ENCODE results near the gene COLGALT1. TPM values are rescaled to one million over a fixed set of nuclear protein-coding genes. Genes with fewer than 3 reads are reported as not detected.

Gene COLGALT1
- total RNA-seq, 4 donors from 2014 or later = 58.2 to 118 (median 94.5) TPM

DNA sequence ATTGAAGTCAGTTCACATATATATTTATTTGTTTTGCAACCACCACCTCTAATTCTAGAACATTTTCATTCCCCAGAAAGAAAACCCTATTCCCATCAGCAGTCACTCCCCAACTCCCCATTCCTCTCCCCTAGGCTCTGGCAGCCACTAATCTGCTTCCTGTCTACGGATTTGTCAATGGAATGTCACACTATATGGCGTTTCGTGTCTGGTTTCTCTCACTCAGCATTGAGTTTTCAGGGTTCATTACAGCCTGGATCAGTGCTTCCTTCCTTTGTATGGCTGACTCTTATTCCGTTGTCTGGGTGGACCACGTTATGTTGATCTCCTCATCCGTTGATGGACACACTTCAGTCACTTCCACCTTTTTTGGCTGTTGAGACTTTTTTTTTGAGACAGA is 9.3 kb downstream of the COLGALT1 start:
- TF ChIP-seq, protein P1, sequence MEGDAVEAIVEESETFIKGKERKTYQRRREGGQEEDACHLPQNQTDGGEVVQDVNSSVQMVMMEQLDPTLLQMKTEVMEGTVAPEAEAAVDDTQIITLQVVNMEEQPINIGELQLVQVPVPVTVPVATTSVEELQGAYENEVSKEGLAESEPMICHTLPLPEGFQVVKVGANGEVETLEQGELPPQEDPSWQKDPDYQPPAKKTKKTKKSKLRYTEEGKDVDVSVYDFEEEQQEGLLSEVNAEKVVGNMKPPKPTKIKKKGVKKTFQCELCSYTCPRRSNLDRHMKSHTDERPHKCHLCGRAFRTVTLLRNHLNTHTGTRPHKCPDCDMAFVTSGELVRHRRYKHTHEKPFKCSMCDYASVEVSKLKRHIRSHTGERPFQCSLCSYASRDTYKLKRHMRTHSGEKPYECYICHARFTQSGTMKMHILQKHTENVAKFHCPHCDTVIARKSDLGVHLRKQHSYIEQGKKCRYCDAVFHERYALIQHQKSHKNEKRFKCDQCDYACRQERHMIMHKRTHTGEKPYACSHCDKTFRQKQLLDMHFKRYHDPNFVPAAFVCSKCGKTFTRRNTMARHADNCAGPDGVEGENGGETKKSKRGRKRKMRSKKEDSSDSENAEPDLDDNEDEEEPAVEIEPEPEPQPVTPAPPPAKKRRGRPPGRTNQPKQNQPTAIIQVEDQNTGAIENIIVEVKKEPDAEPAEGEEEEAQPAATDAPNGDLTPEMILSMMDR (IDR thresholded peaks at IDR 0.05; ENCODE audit: low read depth) = no peak

DNA sequence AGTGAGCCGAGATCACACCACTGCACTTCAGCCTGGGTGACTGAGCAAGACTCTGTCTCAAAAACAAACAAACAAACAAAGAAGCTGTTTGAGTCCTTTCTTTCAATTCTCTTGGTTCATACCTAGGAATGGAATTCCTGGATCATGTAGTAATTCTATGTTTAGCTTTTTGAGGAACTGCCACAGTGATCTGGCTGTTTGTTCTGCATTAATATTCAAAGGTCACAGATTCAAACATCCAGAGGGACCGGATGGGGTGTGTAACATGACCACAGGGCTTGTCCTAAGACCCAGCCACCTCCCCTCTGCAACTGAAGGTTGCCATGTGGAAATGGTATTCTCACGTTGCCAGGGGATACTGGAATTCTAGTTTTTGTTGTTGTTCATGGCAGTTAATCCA is 10.2 kb downstream of the COLGALT1 start:
- TF ChIP-seq, protein P1 (IDR thresholded peaks at IDR 0.05; ENCODE audit: low read depth) = no peak

DNA sequence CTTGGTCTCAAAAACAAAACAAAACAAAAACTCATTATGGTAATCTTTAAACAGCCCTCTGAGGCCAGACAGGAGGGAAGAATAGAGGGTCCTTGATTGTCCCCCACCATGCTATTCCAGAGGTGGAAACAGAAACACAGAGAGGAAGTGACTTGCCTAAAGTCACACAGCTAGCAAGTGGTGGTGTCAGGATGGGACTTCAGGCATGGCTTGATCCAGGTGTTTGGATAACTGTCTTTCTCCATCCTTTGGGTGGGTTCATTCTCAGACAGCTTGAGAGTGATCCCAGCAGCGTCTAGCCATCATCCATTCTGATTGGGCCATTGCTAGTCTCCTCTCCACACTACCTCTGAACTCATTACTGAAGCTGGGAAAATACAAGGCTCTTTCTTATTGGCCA is 12.5 kb downstream of the COLGALT1 start:
- TF ChIP-seq, protein P1 (IDR thresholded peaks at IDR 0.05; ENCODE audit: low read depth) = no peak

DNA sequence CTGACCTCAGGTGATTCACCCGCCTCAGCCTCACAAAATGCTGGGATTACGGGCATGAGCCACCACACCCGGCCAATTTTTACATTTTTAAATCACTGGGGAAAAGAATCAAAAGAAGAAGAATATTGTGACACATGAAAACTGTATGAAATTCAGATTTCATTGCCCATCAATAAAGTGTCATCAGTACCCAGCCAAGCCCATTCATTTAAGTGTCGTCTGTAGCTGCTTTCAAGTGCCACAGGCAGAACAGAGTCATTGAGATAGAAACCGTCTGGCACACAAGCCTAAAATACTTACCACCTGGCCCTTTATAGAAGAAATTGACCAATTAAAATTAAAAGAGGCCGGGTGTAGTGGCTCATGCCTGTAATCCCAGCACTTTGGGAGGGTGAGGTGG is 15.3 kb downstream of the COLGALT1 start:
- TF ChIP-seq, protein P1 (IDR thresholded peaks at IDR 0.05; ENCODE audit: low read depth) = no peak

DNA sequence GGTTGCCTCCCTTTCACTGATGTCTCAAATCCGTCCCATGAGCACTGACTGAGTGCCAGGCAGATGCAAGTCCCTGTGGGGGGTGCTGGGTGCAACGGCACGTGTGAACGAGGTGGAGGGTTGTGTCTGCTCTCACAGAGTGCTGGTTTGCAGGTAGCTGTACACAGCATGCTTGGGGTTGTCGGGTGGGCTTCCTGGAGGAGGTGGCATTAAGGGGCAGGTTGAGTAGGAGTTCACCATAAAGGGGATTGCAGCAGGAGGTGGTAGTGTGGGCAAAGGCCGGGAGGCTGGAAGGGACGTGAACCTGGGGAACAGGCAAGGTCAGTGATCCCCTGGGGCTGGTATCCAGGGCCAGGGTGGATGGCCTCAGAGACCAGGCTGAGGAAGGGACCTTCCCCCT is 17.2 kb downstream of the COLGALT1 start:
- TF ChIP-seq, protein P1 (IDR thresholded peaks at IDR 0.05; ENCODE audit: low read depth) = no peak

DNA sequence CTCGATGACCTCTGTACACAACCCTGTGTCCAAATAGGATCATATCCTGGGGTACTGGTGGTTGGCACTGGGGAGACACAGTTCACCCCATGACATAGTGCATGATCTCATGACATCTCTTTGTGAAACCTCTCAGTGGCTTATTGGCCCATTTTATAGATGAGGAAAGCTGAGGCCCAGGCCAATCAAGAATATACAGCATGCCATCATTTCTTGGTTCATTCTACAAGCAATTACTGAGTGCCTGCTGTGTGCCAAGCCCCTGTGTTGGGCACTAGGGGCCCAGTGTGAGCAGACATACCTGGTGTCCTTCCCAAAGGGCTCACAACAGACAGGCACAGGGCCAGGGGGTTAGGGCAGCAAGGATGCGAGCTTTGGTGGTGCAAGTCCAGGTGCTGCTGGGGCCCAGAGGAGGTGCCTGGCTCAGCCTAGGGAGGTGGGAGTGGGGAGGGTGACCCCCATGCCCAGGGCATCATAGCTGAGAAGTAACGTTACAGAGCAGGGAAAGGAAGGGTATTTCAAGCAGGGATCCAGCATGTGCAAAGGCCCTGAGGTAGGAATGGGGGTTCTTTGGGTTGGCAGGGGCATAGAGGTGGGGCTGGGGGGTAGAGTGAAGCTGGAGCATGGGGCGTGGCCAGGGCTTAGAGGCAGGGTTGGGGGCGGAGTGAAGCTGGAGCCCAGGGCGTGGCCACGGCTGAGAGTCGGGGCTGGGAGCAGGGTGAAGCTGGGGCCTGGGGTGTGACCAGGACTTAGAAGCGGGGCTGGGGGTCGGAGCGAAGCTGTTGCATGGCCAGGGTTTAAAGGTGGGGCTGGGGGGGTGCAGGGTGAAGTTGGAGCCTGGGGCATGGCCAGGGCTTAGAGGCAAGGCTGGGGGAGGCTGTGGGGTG is 20.7 kb downstream of the COLGALT1 start:
- TF ChIP-seq, protein P1 (IDR thresholded peaks at IDR 0.05; ENCODE audit: low read depth) = no peak

DNA sequence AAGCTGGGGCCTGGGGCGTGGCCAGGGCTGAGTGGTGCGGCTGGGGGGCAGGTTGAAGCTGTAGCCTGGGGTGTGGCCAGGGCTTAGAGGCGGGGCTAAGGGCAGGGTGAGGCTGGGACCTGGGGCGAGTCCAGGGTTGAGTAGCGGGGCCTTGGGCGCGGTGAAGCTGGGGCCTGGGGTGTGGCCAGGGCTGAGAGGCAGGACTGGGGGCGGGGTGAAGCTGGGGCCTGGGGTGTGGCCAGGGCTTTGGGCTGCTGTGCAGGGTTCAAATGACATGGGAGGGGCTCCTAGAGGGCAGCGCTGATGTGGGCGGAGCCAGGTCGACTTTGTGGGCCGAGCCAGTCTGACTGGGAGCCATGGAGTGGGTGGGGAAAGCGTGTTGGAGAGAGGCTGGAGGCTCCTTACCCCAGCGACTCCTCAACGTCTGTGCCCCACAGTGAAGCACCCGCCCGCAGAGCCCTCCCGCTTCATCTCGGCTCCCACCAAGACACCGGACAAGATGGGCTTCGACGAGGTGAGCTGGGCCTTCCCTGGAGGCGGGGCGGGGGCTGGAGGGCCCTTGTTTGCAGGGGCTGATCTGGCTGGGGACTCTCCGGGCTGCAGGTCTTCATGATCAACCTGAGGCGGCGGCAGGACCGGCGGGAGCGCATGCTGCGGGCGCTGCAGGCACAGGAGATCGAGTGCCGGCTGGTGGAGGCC is 21.5 kb downstream of the COLGALT1 start:
- TF ChIP-seq, protein P1 (IDR thresholded peaks at IDR 0.05; ENCODE audit: low read depth) = no peak

Data from subcutaneous adipose tissue (tissue), 4 donors.